ENCODE data around the gene HSPD1. TPM values are rescaled to one million over a fixed set of nuclear protein-coding genes. Genes with fewer than 3 reads are reported as not detected.

Gene HSPD1
- total and polyA plus RNA-seq, 2 of the 13 experiments (the other 11 are each of a cell fraction or from before 2014, with no cell fraction given) = 685 to 2,610 TPM

- TF ChIP-seq, protein P1, sequence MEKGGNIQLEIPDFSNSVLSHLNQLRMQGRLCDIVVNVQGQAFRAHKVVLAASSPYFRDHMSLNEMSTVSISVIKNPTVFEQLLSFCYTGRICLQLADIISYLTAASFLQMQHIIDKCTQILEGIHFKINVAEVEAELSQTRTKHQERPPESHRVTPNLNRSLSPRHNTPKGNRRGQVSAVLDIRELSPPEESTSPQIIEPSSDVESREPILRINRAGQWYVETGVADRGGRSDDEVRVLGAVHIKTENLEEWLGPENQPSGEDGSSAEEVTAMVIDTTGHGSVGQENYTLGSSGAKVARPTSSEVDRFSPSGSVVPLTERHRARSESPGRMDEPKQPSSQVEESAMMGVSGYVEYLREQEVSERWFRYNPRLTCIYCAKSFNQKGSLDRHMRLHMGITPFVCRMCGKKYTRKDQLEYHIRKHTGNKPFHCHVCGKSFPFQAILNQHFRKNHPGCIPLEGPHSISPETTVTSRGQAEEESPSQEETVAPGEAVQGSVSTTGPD (CRISPR knock-in tag; IDR thresholded peaks at IDR 0.05) = no peak
- TF ChIP-seq HNRNPH1 (optimal IDR thresholded peaks at IDR 0.05; ENCODE audit: low read depth, low read length) (no peak), KDM3A (CRISPR knock-in tag; IDR thresholded peaks at IDR 0.05; ENCODE audit: low read depth) (peak; percentile 97), ZNF776 (CRISPR knock-in tag; IDR thresholded peaks at IDR 0.05) (peak; percentile 96), ZNF382 (CRISPR knock-in tag; IDR thresholded peaks at IDR 0.05; ENCODE audit: borderline replicate concordance) (no peak), ETS1 (CRISPR knock-in tag; IDR thresholded peaks at IDR 0.05) (no peak; the same call in 1 of the 2 replicates), NR2F2 (IDR thresholded peaks at IDR 0.05; ENCODE audit: borderline replicate concordance, low read depth) (peak; percentile 86; the same call in 1 of the 2 replicates), ZNF616 (CRISPR knock-in tag; IDR thresholded peaks at IDR 0.05; ENCODE audit: low read depth) (peak; percentile 97), ZNF772 (CRISPR knock-in tag; IDR thresholded peaks at IDR 0.05) (peak; percentile 99), ZFP36 (IDR thresholded peaks at IDR 0.05; ENCODE audit: borderline replicate concordance, low read depth, low read length, partially characterized antibody) (no peak), ZNF784 (CRISPR knock-in tag; IDR thresholded peaks at IDR 0.05; ENCODE audit: borderline replicate concordance) (peak; percentile 93), SRSF1 (optimal IDR thresholded peaks at IDR 0.05; ENCODE audit: low read depth, low read length) (peak; percentile 33), HNRNPUL1 (IDR thresholded peaks at IDR 0.05; ENCODE audit: low read depth, low read length) (peak; percentile 88), NCOA2 (CRISPR knock-in tag; IDR thresholded peaks at IDR 0.05) (peak; percentile 82), ZNF17 (CRISPR knock-in tag; IDR thresholded peaks at IDR 0.05) (no peak; the same call in 1 of the 2 replicates), ZNF367 (CRISPR knock-in tag; IDR thresholded peaks at IDR 0.05; ENCODE audit: borderline replicate concordance) (peak; percentile 94; the same call in 1 of the 2 replicates), MIER3 (CRISPR knock-in tag; IDR thresholded peaks at IDR 0.05; ENCODE audit: borderline replicate concordance) (peak; percentile 95; the same call in 1 of the 2 replicates)
- TF ChIP-seq, protein P2, sequence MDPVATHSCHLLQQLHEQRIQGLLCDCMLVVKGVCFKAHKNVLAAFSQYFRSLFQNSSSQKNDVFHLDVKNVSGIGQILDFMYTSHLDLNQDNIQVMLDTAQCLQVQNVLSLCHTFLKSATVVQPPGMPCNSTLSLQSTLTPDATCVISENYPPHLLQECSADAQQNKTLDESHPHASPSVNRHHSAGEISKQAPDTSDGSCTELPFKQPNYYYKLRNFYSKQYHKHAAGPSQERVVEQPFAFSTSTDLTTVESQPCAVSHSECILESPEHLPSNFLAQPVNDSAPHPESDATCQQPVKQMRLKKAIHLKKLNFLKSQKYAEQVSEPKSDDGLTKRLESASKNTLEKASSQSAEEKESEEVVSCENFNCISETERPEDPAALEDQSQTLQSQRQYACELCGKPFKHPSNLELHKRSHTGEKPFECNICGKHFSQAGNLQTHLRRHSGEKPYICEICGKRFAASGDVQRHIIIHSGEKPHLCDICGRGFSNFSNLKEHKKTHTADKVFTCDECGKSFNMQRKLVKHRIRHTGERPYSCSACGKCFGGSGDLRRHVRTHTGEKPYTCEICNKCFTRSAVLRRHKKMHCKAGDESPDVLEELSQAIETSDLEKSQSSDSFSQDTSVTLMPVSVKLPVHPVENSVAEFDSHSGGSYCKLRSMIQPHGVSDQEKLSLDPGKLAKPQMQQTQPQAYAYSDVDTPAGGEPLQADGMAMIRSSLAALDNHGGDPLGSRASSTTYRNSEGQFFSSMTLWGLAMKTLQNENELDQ (CRISPR knock-in tag; IDR thresholded peaks at IDR 0.05; ENCODE audit: borderline replicate concordance) = peak; percentile 79; the same call in 1 of the 2 replicates
- TF ChIP-seq, protein P3, sequence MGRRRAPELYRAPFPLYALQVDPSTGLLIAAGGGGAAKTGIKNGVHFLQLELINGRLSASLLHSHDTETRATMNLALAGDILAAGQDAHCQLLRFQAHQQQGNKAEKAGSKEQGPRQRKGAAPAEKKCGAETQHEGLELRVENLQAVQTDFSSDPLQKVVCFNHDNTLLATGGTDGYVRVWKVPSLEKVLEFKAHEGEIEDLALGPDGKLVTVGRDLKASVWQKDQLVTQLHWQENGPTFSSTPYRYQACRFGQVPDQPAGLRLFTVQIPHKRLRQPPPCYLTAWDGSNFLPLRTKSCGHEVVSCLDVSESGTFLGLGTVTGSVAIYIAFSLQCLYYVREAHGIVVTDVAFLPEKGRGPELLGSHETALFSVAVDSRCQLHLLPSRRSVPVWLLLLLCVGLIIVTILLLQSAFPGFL (CRISPR knock-in tag; IDR thresholded peaks at IDR 0.05) = peak; percentile 64; the same call in 1 of the 2 replicates
- TF ChIP-seq, protein P4, sequence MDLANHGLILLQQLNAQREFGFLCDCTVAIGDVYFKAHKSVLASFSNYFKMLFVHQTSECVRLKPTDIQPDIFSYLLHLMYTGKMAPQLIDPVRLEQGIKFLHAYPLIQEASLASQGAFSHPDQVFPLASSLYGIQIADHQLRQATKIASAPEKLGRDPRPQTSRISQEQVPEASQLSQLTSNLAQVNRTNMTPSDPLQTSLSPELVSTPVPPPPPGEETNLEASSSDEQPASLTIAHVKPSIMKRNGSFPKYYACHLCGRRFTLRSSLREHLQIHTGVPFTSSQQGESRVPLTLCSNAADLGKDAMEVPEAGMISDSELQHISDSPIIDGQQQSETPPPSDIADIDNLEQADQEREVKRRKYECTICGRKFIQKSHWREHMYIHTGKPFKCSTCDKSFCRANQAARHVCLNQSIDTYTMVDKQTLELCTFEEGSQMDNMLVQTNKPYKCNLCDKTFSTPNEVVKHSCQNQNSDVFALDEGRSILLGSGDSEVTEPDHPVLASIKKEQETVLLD (CRISPR knock-in tag; IDR thresholded peaks at IDR 0.05; ENCODE audit: low read depth) = peak; percentile 94
Measured at GRCh38 chr2:197499594-197500502, at the start of gene HSPD1, which contains the start of gene HSPE1 (continued).
